ENCODE data around the gene TNFRSF8.
A peak's percentile ranks its signal among the peaks of the same experiment; 100 is the strongest.

Gene TNFRSF8

GRCh38 chr1:12178511-12178910 lies 115.4 kb downstream of the TNFRSF8 start:
- DNase-seq = peak; percentile 64

DNA sequence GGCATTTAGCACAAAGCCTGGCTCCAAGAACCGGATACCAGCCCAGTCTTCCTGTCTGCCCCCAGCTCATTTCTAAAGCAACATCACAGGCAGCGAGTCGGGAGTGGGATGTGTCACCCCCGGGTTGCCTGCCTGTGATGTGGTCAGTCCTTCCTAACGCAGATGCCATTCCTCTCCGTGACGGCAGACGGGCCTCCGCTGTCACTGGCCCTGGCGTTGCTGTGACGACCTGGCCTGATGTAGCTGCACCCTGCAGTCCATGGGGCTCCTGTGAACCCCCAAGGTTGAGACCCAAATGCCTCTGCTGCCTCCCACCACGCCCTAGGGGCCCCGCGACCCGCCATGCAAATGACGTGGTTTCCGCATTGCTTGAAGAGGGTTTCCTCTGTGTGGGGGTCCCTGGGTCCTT lies 116.0 kb downstream of the TNFRSF8 start:
- DNase-seq = no peak

DNA sequence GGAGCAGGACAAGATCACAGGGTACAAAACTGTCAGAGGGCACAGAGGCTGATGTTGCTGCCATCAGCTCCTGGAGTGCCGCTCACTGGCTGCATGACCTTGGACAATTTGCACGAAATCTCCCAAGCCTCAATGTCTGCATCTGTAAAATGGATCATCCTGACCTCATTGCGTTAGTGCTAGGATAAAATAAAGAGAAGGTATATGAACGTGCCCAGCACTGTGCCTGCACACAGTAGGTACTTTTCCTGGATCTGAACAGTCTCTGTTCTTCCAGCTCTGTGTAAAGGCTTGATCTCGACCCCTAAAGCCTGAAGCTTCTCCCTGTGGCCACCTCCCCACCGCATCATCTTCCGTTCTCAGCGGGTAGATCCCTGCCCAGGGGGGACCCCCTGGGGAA lies 116.6 kb downstream of the TNFRSF8 start:
- DNase-seq = no peak

GRCh38 chr1:12180315-12180714 lies 117.2 kb downstream of the TNFRSF8 start:
- no peak for DNase-seq

- DNase-seq = no peak
These were observed 117.8 kb downstream of the TNFRSF8 start for GRCh38 chr1:12180903-12181302.

GRCh38 chr1:12181568-12181967 lies 118.5 kb downstream of the TNFRSF8 start:
- DNase-seq = no peak

GRCh38 chr1:12182410-12182984 lies 119.4 kb downstream of the TNFRSF8 start:
- no peak for DNase-seq

GRCh38 chr1:12183095-12183794 lies 120.1 kb downstream of the TNFRSF8 start:
- no peak for DNase-seq

GRCh38 chr1:12184008-12184681 lies 121.0 kb downstream of the TNFRSF8 start:
- DNase-seq = no peak

DNA sequence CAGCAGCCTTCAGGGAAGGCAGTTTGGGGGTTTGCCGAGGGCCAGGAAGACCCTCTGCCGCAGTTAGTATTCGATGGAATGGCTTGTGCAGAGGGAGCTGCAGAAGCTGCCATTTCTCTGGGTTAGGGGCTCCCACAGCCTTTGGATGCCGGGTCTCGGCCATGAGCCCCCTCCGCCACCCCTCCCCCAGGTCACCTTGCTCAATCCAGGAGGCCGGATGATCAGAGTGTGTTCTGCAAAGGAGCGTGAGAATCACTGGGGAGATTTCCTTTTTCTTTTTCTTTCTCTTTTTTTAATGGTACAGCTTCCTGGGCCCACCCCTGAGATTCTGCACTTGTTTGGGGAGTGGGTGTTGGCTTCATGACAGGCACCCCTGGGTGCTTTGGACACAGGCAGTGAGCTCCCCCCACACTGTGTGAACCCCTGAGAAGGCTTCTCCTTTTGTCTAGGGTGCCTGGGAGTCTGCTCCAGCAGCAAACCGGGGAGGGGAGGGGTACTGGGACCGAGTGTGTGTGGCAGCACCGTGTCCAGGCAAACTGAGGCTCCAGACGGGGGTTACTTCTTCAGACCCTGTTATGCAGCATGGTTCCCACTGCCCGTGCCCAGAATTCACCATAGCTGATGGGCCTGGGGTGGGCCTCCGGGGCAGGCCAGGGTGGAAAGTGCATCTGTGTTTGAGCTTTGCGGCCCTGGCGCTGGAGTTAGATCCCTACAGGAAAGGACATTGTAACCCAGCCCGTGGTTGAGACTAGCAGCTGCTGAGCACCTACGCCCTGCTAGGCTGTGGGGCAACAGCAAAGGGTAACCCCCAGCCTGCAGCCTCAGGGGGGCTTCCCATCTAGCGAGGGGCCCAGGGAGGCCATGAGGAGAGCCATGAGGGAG lies 122.2 kb downstream of the TNFRSF8 start:
- DNase-seq = no peak

GRCh38 chr1:12185918-12186678 lies 123.0 kb downstream of the TNFRSF8 start:
- no peak for DNase-seq

DNA sequence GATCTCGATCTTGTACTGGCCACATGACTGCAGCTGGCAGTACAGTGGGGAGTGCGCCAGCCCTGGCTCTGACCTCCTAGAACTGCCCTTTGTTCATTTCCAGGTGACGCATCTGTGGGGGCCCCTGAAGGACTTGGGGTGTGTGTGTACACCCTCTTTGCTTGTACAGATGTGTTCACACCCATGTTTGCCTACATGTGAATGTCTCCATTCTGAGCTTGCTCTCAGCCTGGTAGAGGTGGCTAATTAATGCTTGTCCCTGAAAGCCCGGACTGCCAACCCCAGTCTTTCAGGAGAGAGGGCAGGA lies 123.5 kb downstream of the TNFRSF8 start:
- no peak for DNase-seq

DNA sequence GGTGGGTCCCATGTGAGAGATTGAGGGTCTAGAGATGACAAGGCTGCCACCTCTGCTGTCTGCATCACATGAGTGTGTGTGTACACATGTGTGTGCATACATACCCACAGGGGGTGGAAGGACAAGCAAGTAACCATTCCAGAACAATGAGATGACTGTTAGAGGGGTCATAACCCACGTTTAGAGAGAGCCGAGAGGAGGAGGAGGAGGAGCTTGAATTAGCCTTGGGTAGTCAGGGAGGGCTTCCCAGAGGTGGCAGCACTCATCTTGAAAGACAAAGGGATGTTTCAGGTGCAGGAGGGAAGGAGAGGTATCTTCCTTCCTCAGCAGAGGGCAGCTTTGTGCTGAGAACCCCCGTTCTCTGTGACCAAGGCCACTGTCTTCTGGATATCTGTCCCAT lies 125.0 kb downstream of the TNFRSF8 start:
- DNase-seq = no peak

GRCh38 chr1:12188657-12189327 lies 125.7 kb downstream of the TNFRSF8 start:
- DNase-seq = no peak

DNA sequence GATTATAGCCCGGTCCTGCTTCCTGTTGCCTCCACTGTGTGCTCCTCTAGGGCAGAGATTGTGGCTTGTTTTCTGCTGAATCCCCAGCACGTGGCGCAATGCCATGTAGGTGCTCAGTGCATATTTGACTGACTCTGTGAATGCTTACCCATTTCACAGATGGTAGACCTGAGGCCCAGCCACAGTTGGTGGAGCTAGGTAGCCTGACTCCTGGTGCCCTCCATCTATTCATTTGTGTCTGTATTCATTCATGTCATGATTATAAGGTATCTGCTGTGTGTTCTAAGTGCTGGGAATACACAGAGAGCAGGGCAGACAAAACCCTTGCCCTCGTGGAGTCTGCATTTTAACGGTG lies 126.2 kb downstream of the TNFRSF8 start:
- DNase-seq = no peak

DNA sequence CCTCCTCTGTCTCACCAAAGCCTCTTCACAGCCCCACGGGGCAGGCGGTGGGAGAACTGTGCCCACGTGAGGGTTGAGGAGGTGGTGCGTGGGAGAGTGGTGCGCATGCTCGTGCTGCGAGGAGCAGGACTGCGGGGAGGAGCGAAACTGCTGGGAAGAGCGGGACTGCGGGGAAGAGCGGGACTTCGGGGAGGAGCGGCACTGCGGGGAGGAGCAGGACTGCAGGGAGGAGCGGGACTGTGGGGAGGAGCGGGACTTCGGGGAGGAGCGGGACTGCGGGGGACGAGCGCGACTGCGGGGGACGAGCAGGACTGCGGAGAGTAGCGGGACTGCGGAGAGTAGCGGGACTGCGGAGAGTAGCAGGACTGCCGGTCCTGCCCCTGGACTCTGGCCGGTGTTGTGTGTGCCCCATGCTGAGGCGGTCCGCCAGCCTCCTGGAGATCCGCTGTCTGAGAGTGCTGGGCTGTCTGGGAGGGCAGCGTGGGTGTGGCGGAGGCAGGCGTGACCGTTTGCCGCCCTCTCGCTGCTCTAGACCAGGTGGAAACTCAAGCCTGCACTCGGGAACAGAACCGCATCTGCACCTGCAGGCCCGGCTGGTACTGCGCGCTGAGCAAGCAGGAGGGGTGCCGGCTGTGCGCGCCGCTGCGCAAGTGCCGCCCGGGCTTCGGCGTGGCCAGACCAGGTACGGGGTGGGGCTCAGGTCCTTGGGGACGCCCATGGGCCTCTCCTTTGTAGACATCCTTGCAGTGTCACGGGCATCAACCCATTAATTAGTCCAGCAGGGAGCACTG lies 128.3 kb downstream of the TNFRSF8 start:
- DNase-seq = peak; percentile 11
